ENCODE measurements around the gene SCN7A. TPM values are rescaled to one million over a fixed set of nuclear protein-coding genes. Genes with fewer than 3 reads are reported as not detected.
"Not testable (repeated sequence)": the region's sequence is repeated elsewhere in the genome, so short reads cannot be mapped to it uniquely, and the experiment has no call there.

The SCN7A gene
- total RNA-seq, 2 experiments from 2014 or later = not detected

DNA sequence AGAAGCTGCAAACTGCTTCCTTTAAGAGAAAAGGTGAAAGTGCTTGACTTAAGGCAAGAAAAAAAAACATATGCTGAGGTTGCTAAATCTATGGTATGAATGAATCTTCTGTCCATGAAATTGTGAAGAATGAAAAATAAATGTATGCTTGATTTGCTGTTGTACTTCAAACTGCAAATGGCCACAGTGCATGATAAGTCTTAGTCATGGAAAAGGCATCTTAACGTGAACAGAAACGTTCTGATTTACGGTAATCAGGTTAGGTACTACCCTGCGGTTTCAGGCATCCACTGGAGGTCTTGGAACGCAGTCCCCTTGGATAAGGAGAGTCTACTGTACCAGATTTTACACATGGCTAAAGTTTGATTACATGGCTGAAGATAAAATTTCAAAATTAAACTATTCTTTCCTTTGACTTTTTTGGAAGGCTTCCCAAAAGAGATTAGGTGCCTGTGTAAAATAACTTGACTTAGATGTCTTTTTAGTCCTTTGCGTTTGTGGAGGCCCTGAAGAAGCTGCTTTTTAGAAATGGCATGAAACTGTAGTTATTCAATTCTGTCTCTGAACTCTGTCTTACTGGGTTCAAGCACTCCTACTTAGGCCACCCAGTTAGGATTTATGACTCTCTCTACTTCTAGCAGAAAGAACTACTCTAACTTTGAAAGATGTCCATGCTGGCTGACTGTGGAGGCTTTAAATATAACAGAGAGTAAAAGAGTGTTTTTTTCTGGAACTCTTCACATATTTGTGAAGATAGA, 82.4 kb downstream of the SCN7A start:
- CTCF ChIA-PET = no interaction called here

DNA sequence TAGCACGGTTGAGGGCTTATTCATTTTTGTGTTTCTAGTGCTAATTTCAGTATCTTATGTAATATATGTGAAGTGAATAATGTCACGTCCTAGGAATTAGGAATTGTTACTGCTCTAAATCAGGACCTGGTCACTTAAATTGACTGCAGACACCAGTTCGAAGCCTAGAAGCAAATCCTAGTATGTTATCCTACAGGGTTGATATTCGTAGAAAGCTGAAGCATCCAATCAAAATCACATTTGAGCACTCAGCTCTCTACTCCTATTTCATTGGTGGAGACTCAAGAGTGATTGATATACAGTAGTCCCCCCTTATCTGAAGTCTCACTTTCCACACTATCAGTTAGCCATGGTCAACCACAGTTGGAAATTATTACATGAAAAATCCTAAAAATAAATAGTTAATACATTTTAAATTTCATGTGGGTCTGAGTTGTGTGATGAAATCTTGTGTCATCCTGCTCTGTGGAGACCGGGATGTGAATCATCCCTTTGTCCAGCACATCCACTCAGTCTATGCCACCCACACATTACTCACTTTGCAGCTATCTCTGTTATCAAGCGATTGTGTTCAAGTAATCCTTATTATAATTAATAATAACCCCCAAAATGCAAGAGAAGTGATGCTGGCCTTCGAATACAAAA, 83.1 kb downstream of the SCN7A start:
- no peaks in the 10 kb centered on the region for H3K36me3 Mint-ChIP-seq (ENCODE audit: low read depth)
- no peaks in the 10 kb centered on the region for H3K4me1 Mint-ChIP-seq (ENCODE audit: low read depth)
- no peak overlapping the region for H3K4me3 Mint-ChIP-seq
- CTCF ChIA-PET = no interaction called here
- H3K27ac Mint-ChIP-seq = no peak overlapping the region
- no peak for DNase-seq
- intact Hi-C loops (cut with micrococcal nuclease) = no loop called here
- H3K27me3 Mint-ChIP-seq (ENCODE audit: low read depth) = no peaks in the 10 kb centered on the region
- no peaks in the 10 kb centered on the region for H3K9me3 Mint-ChIP-seq

More for the DNA sequence above, 82.4 kb downstream of the SCN7A start:
- DNase-seq = no peak
- no peak overlapping the region for H3K27ac Mint-ChIP-seq
- H3K27me3 Mint-ChIP-seq (ENCODE audit: low read depth) = no peaks in the 10 kb centered on the region
- H3K36me3 Mint-ChIP-seq (ENCODE audit: low read depth) = no peaks in the 10 kb centered on the region
- H3K4me1 Mint-ChIP-seq (ENCODE audit: low read depth) = no peaks in the 10 kb centered on the region
- intact Hi-C loops (cut with micrococcal nuclease) = no loop called here
- H3K4me3 Mint-ChIP-seq = no peak overlapping the region
- no peaks in the 10 kb centered on the region for H3K9me3 Mint-ChIP-seq

DNA sequence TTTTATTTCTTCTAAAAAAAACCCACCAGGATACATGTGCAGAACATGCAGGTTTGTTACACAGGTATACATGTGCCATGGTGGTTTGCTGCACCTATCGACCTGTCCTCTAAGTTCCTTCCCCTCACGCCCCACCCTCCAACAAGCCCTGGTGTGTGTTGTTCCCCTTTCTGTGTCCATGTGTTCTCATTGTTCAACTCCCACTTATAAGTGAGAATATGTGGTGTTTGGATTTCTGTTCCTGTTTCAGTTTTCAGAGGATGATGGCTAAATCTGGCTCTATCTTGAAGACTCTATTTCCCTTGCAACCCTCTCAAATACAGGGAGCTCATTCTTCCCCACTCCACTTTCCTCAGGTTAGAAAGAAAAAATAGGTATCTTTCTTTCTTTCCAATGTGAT, 86.3 kb downstream of the SCN7A start:
- H3K9me3 Mint-ChIP-seq; H3K27ac Mint-ChIP-seq; DNase-seq; H3K27me3 Mint-ChIP-seq (ENCODE audit: low read depth); CTCF ChIA-PET; H3K4me3 Mint-ChIP-seq; intact Hi-C loops (cut with micrococcal nuclease); H3K4me1 Mint-ChIP-seq (ENCODE audit: low read depth); H3K36me3 Mint-ChIP-seq (ENCODE audit: low read depth): not testable (repeated sequence)

DNA sequence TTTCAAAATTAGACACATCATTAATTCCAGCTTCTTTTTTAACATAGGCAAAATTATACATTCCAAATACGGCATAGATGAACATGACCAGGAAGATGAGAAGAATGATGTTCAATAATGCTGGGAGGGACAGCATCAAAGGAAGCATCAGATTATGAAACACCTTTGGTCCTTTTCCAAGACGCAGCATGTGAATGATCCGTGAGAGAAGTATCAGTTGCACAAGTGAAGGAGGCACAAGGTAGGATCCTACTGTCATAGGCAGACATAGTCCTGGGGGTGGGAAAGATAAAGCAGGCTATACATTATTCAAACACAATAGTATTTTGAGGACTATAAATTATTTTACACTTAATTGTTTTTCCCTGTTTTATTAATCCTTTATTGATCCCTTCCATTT, 87.7 kb downstream of the SCN7A start:
- Mint-ChIP-seq H3K9me3 (peaks cover 2% of the 10 kb centered on the region), H3K27ac (no peak overlapping the region), H3K36me3 (ENCODE audit: low read depth) (no peaks in the 10 kb centered on the region), H3K4me3 (no peak overlapping the region), H3K27me3 (ENCODE audit: low read depth) (no peaks in the 10 kb centered on the region), H3K4me1 (ENCODE audit: low read depth) (no peaks in the 10 kb centered on the region)
- CTCF ChIA-PET = no interaction called here
- intact Hi-C loops (cut with micrococcal nuclease) = no loop called here
- DNase-seq = no peak

DNA sequence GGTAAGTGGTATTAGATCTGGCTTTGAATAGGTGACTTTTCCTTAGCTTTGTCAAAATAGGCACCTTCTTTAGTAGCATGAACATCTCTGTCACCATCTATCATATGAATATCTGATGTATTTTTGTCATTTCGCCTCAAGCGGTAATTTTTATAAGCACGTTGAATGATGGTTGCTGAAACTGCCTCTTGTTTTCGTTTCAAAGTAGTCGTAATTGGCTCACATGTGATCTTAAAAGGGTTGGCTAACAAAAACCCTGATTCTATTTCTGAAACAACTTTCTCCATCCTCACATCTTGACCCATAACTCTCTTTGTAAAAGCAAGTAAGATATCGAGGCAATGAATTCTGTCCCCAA, 88.5 kb downstream of the SCN7A start:
- CTCF ChIA-PET = no interaction called here
- Mint-ChIP-seq H3K4me3 (no peak overlapping the region), H3K4me1 (ENCODE audit: low read depth) (no peaks in the 10 kb centered on the region), H3K9me3 (peaks cover 2% of the 10 kb centered on the region), H3K27me3 (ENCODE audit: low read depth) (no peaks in the 10 kb centered on the region), H3K27ac (no peak overlapping the region), H3K36me3 (ENCODE audit: low read depth) (no peaks in the 10 kb centered on the region)
- no peak for DNase-seq
- intact Hi-C loops (cut with micrococcal nuclease) = no loop called here

GRCh38 chr2:166404831-166405568, 89.0 kb downstream of the SCN7A start:
- no peaks in the 10 kb centered on the region for H3K4me1 Mint-ChIP-seq (ENCODE audit: low read depth)
- no peak overlapping the region for H3K27ac Mint-ChIP-seq
- intact Hi-C loops (cut with micrococcal nuclease) = no loop called here
- no peak overlapping the region for H3K4me3 Mint-ChIP-seq
- CTCF ChIA-PET = no interaction called here
- DNase-seq = no peak
- H3K9me3 Mint-ChIP-seq = peaks cover 4% of the 10 kb centered on the region
- H3K36me3 Mint-ChIP-seq (ENCODE audit: low read depth) = no peaks in the 10 kb centered on the region
- H3K27me3 Mint-ChIP-seq (ENCODE audit: low read depth) = no peaks in the 10 kb centered on the region

- H3K36me3 Mint-ChIP-seq (ENCODE audit: low read depth) = no peaks in the 10 kb centered on the region
- H3K4me1 Mint-ChIP-seq (ENCODE audit: low read depth) = no peaks in the 10 kb centered on the region
- H3K27ac Mint-ChIP-seq = no peak overlapping the region
- CTCF ChIA-PET = no interaction called here
- H3K9me3 Mint-ChIP-seq = no peaks in the 10 kb centered on the region
- H3K4me3 Mint-ChIP-seq = no peak overlapping the region
- DNase-seq = no peak
- H3K27me3 Mint-ChIP-seq (ENCODE audit: low read depth) = no peaks in the 10 kb centered on the region
- intact Hi-C loops (cut with micrococcal nuclease) = no loop called here
Observed at GRCh38 chr2:166394245-166394644, 99.8 kb downstream of the SCN7A start.

GRCh38 chr2:166393008-166393407, 101.0 kb downstream of the SCN7A start:
- Mint-ChIP-seq H3K4me3 (no peak overlapping the region), H3K36me3 (ENCODE audit: low read depth) (no peaks in the 10 kb centered on the region), H3K27me3 (ENCODE audit: low read depth) (no peaks in the 10 kb centered on the region), H3K27ac (no peak overlapping the region), H3K9me3 (no peaks in the 10 kb centered on the region), H3K4me1 (ENCODE audit: low read depth) (no peaks in the 10 kb centered on the region)
- DNase-seq = no peak
- CTCF ChIA-PET = interaction anchor here (0.8 kb wide), 1 partner anchor 11 kb away, joined by 4 read pairs; no protein-coding TSS in a partner anchor
- intact Hi-C loops (cut with micrococcal nuclease) = no loop called here

GRCh38 chr2:166388481-166389070, 105.5 kb downstream of the SCN7A start:
- CTCF ChIA-PET = no interaction called here
- H3K27me3 Mint-ChIP-seq (ENCODE audit: low read depth) = no peaks in the 10 kb centered on the region
- H3K27ac Mint-ChIP-seq = no peak overlapping the region
- H3K36me3 Mint-ChIP-seq (ENCODE audit: low read depth) = no peaks in the 10 kb centered on the region
- intact Hi-C loops (cut with micrococcal nuclease) = no loop called here
- no peaks in the 10 kb centered on the region for H3K4me1 Mint-ChIP-seq (ENCODE audit: low read depth)
- no peak for DNase-seq
- H3K9me3 Mint-ChIP-seq = no peaks in the 10 kb centered on the region
- no peak overlapping the region for H3K4me3 Mint-ChIP-seq

DNA sequence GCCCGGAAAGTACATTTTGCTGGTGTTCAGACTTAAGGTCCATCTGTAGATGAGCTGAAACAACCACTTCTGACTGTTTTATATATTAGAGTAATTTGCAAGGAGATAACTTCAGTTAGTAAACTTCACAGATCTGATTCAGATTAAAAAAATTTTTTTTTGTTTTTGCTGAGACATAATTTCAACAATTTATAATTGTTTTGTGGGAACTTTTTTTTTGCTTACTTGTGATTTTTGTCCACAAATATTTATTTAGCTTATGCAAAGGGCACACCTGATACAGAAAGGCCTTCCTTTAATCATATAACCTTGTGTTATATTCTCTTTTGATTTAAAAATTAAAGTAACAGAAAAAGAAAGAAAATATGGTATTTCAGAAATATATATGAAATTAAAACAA, 108.7 kb downstream of the SCN7A start:
- Mint-ChIP-seq H3K27me3 (ENCODE audit: low read depth) (no peaks in the 10 kb centered on the region), H3K36me3 (ENCODE audit: low read depth) (no peaks in the 10 kb centered on the region), H3K9me3 (no peaks in the 10 kb centered on the region), H3K4me1 (ENCODE audit: low read depth) (no peaks in the 10 kb centered on the region), H3K4me3 (no peak overlapping the region), H3K27ac (no peak overlapping the region)
- DNase-seq = no peak
- intact Hi-C loops (cut with micrococcal nuclease) = no loop called here
- CTCF ChIA-PET = interaction anchor here (1.8 kb wide), 1 partner anchor 24 kb away, joined by 4 read pairs; no protein-coding TSS in a partner anchor

GRCh38 chr2:166384774-166385173, 109.3 kb downstream of the SCN7A start:
- intact Hi-C loops (cut with micrococcal nuclease) = loop anchor here (1.0 kb wide), 1 partner anchor 23 kb away; no protein-coding TSS in a partner anchor
- Mint-ChIP-seq H3K27me3 (ENCODE audit: low read depth) (no peaks in the 10 kb centered on the region), H3K4me1 (ENCODE audit: low read depth) (no peaks in the 10 kb centered on the region), H3K9me3 (no peaks in the 10 kb centered on the region), H3K27ac (no peak overlapping the region), H3K36me3 (ENCODE audit: low read depth) (no peaks in the 10 kb centered on the region), H3K4me3 (no peak overlapping the region)
- CTCF ChIA-PET = interaction anchor here (0.7 to 1.8 kb wide), 2 partner anchors 24 to 112 kb away, joined by 3 to 4 read pairs; no protein-coding TSS in a partner anchor
- no peak for DNase-seq

DNA sequence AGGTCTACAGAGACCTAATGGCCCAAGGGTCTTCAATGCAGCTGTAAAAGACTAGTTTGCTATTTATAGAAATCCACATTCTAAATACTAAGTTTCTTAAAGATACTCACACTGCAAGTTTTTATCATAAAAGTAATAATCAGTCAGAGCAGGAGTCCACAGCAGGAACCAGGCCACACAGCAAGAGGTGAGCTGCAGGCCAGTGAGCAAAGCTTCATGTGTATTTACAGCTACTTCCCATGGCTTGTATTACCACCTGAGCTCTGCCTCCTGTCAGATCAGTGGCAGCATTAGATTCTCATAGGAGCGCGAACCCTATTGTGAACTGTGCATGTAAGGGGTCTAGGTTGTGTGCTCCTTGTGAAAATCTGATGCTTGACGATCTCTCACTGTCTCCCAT, 111.6 kb downstream of the SCN7A start:
- Mint-ChIP-seq H3K27me3 (ENCODE audit: low read depth) (peaks cover 6% of the 10 kb centered on the region), H3K4me1 (ENCODE audit: low read depth) (no peaks in the 10 kb centered on the region), H3K4me3 (no peak overlapping the region), H3K9me3 (no peaks in the 10 kb centered on the region), H3K27ac (no peak overlapping the region), H3K36me3 (ENCODE audit: low read depth) (no peaks in the 10 kb centered on the region)
- intact Hi-C loops (cut with micrococcal nuclease) = no loop called here
- CTCF ChIA-PET = interaction anchor here (0.6 to 1.0 kb wide), 2 partner anchors 10 to 495 kb away, joined by 3 to 4 read pairs; no protein-coding TSS in a partner anchor
- DNase-seq = no peak

Measured in activated naive CD4-positive, alpha-beta T cell treated with anti-CD3 and anti-CD28 coated beads for 36 hours (primary cell).